Pancreas (tissue), 10 donors: ENCODE measurements around the gene PXMP4. TPM values are rescaled to one million over a fixed set of nuclear protein-coding genes. Genes with fewer than 3 reads are reported as not detected.

Source experiments
- ATAC-seq, 4 donors: fragments of 200-7000 bp; cut with Tn5 transposase; one replicate each; pipeline versions ENCODE4 v1.8.0 to v1.9.1; 2020; ENCODE audit warnings: mild to moderate bottlenecking in 4 of 4, moderate library complexity in 4 of 4
- DNase-seq, 6 donors: peaks; one replicate each; pipeline ENCODE4 v3.0.0-alpha.2; 2020
- FAIRE-seq: peaks from 2 replicates; lab custom pipeline; 2012; peaks lifted over from hg19 to GRCh38; lab: Jason Lieb, UNC
- H3K27ac ChIP-seq, 4 donors: fragments of 200-600 bp; sonication (generic); 1 replicate in 3 of 4; 2 replicates in 1 of 4; pipeline versions ENCODE4 v1.5.0 to v1.8.0; 2020
- H3K27me3 ChIP-seq, 4 donors: fragments of 200-600 bp; one replicate each; pipeline ENCODE4 v1.8.0; 2021
- H3K36me3 ChIP-seq, 3 donors: fragments of 200-600 bp; sonication (generic) in 1 of 3; one replicate each; pipeline versions ENCODE4 v1.5.0 to v1.8.0; 2020 to 2021
- H3K4me1 ChIP-seq, 3 donors: fragments of 200-600 bp; one replicate each; pipeline ENCODE4 v1.8.0; 2021
- H3K4me3 ChIP-seq, 4 donors: fragments of 200-600 bp; sonication (generic) in 2 of 4; one replicate each; pipeline versions ENCODE4 v1.5.0 to v1.8.0; 2020 to 2021
- H3K9me3 ChIP-seq, 4 donors: fragments of 200-600 bp; one replicate each; pipeline ENCODE4 v1.8.0; 2021
- CTCF ChIP-seq, 4 donors: fragments of 200-600 bp; sonication (generic) in 3 of 4; IDR thresholded peaks; one replicate each; pipeline versions ENCODE4 v1.5.0 to v1.8.0; 2021; ENCODE audit warnings: antibody characterized with exemption in 4 of 4
- WGBS, 2 donors: extraction: QIAGEN DNeasy Blood & Tissue Kit; methylation state at CpG; one replicate each; pipeline ENCODE4 v1.1.7; 2013; 5-methylcytosine and 5-hydroxymethylcytosine counted together
- intact Hi-C, 3 donors: fragments of 100-400 bp; cut with DNase I; formaldehyde crosslinking; loops; one replicate each; pipeline versions ENCODE4 v1.11.1 to v1.14.2; 2022
- polyA plus RNA-seq, 2 donors: library from polyadenylated mRNA; stranded (reverse); fragments of 200-250 nt; gene quantifications; one replicate each; pipeline ENCODE4 v1.2.3, GENCODE V29; 2013
- total RNA-seq, 6 donors: library from RNA; stranded (reverse); fragmentation: NEBNext Ultra II Directional in 4 of 6; extraction: Animal tissue kit (Norgen Biotek cat#: 25700) in 4 of 6; gene quantifications; one replicate each; pipeline versions ENCODE4 v1.2.1 to v1.2.4, GENCODE V29; 2021 to 2023
- donor health status: healthy with polysubstance abuse.
- donor health status: DM: no; HTN: no; CAD: no; lungs with moderate emphysema.
- donor health status: DM: no; HTN: no; CAD: no.
- donor health status: control.
- donor health status: control.
- donor health status: Bipolar disorder and iron deficiency.
- donor health status: DM: yes; HTN: yes; CAD: no.
- donor health status: DM: no; HTN: no; CAD: no.
- donor health status: DM: no; HTN: no; CAD: no.
- donor health status: DM: yes; HTN: yes; CAD: no.

Gene PXMP4
- total and polyA plus RNA-seq, 8 donors = 2.1 to 8.2 (median 5.4) TPM

- FAIRE-seq (no peak), DNase-seq (peak in 1 of 6 donors; percentile 4), ATAC-seq (no peak)
- Histone ChIP-seq H3K4me3 (no peak overlapping the region), H3K27me3 (no peaks in the 10 kb centered on the region), H3K9me3 (no peaks in the 10 kb centered on the region), H3K36me3 (no peaks in the 10 kb centered on the region), H3K27ac (no peak overlapping the region), H3K4me1 (peaks cover 0 to 13% (median 6%) of the 10 kb centered on the region in 3 donors)
- TF ChIP-seq CTCF (IDR thresholded peaks at IDR 0.05) = no peak
- intact Hi-C loops = loop anchor here in 2 of 3 donors (5.0 to 10.0 kb wide), 2 partner anchors 134 to 219 kb away; no protein-coding TSS in a partner anchor
- WGBS, 2 donors = 72 to 77% methylated on average over 6 of the region's 6 CpGs
These were observed 49.2 kb downstream of the PXMP4 start for GRCh38 chr20:33670715-33671499.

GRCh38 chr20:33669873-33670640 lies 50.1 kb downstream of the PXMP4 start:
- H3K36me3 ChIP-seq = no peaks in the 10 kb centered on the region
- H3K27me3 ChIP-seq = no peaks in the 10 kb centered on the region
- no peak for TF ChIP-seq CTCF (IDR thresholded peaks at IDR 0.05)
- intact Hi-C loops = loop anchor here in 2 of 3 donors (5.0 to 10.0 kb wide), 2 partner anchors 135 to 218 kb away; no protein-coding TSS in a partner anchor
- FAIRE-seq = no peak
- WGBS, 2 donors = 88 to 93% methylated on average over 13 of the region's 13 CpGs
- no peak for ATAC-seq
- peaks cover 0 to 16% (median 7%) of the 10 kb centered on the region in 3 donors for H3K4me1 ChIP-seq
- DNase-seq = peak in 1 of 6 donors; percentile 62
- no peak overlapping the region for H3K4me3 ChIP-seq
- H3K27ac ChIP-seq = no peak overlapping the region
- H3K9me3 ChIP-seq = no peaks in the 10 kb centered on the region

GRCh38 chr20:33669224-33669623 lies 50.9 kb downstream of the PXMP4 start:
- H3K4me3 ChIP-seq = no peak overlapping the region
- H3K4me1 ChIP-seq = peaks cover 0 to 20% (median 7%) of the 10 kb centered on the region in 3 donors
- no peaks in the 10 kb centered on the region for H3K9me3 ChIP-seq
- DNase-seq (no peak), FAIRE-seq (no peak), ATAC-seq (no peak)
- intact Hi-C loops = no loop called here
- H3K36me3 ChIP-seq = no peaks in the 10 kb centered on the region
- WGBS, 2 donors = 93% methylated on average over 5 of the region's 5 CpGs
- no peaks in the 10 kb centered on the region for H3K27me3 ChIP-seq
- TF ChIP-seq CTCF (IDR thresholded peaks at IDR 0.05) = no peak
- no peak overlapping the region for H3K27ac ChIP-seq

GRCh38 chr20:33668466-33669155 lies 51.5 kb downstream of the PXMP4 start:
- Histone ChIP-seq H3K27me3 (no peaks in the 10 kb centered on the region), H3K9me3 (no peaks in the 10 kb centered on the region), H3K4me3 (peak overlapping the region in 1 of 4 donors; percentile 75), H3K4me1 (peaks cover 0 to 23% (median 7%) of the 10 kb centered on the region in 3 donors), H3K36me3 (no peaks in the 10 kb centered on the region), H3K27ac (no peak overlapping the region)
- 61 to 71% methylated on average over 13 of the region's 13 CpGs for WGBS, 2 donors
- ATAC-seq = no peak
- no peak for TF ChIP-seq CTCF (IDR thresholded peaks at IDR 0.05)
- intact Hi-C loops = no loop called here
- FAIRE-seq = no peak
- no peak for DNase-seq
